Fibroblast of pulmonary artery (primary cell): ENCODE results near the gene FAM78B.

ENCODE experiments used
- DNase-seq: peaks from one replicate; pipeline ENCODE4 v3.0.0-alpha.2; 2010; ENCODE audit warnings: low read depth
- H3K4me3 ChIP-seq: replicated peaks from 2 replicates; pipeline ENCODE4 v1.5.1; 2011; ENCODE audit warnings: low read depth, mild to moderate bottlenecking, control low read depth, low read length, moderate library complexity
- CTCF ChIP-seq: IDR thresholded peaks from 2 replicates; pipeline ENCODE4 v1.5.1; 2011; ENCODE audit warnings: mild to moderate bottlenecking, control low read depth, low read length, inconsistent platforms; ENCODE audit errors: missing control alignments

Gene FAM78B

GRCh38 chr1:166127003-166127402 is 39.8 kb downstream of the FAM78B start:
- no peak for TF ChIP-seq CTCF
- DNase-seq = no peak

GRCh38 chr1:166122873-166123466 is 43.8 kb downstream of the FAM78B start:
- TF ChIP-seq CTCF = no peak
- H3K4me3 ChIP-seq = no peak overlapping the region
- no peak for DNase-seq

More at GRCh38 chr1:166127003-166127402, 39.8 kb downstream of the FAM78B start:
- no peak overlapping the region for H3K4me3 ChIP-seq

GRCh38 chr1:166121010-166121409 is 45.8 kb downstream of the FAM78B start:
- no peak for DNase-seq
- no peak overlapping the region for H3K4me3 ChIP-seq
- no peak for TF ChIP-seq CTCF

- no peak for DNase-seq
- no peak for TF ChIP-seq CTCF
- no peak overlapping the region for H3K4me3 ChIP-seq
Measured at GRCh38 chr1:166120281-166120680, 46.5 kb downstream of the FAM78B start.

- no peak overlapping the region for H3K4me3 ChIP-seq
- no peak for DNase-seq
- TF ChIP-seq CTCF = no peak
Measured at GRCh38 chr1:166119471-166119965, 47.3 kb downstream of the FAM78B start.

- no peak for DNase-seq
- no peak for TF ChIP-seq CTCF
- no peak overlapping the region for H3K4me3 ChIP-seq
Measured at GRCh38 chr1:166117776-166118175, 49.0 kb downstream of the FAM78B start.

- no peak for TF ChIP-seq CTCF
- DNase-seq = no peak
- H3K4me3 ChIP-seq = no peak overlapping the region
Measured at GRCh38 chr1:166116026-166116425, 50.8 kb downstream of the FAM78B start.
